Measurements from ENCODE around the gene PELO.

PELO gene

DNA sequence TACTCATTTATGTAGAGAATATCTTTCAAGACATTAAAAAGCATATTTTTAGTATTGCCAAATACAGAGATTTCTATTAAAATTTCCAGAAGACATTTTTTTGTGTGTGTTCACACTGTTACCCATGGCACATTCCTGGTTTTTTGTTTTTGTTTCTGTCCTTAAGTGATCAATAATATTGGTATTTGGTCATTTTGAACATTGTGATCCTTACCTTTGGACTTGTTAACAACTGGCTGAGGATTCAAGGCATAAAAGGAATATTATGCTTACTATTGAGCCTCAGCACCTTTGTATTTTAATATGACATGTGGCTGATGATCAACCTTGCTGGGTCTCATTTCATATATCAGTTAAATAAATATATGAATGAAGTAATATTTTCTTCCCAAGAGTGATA lies 41.9 kb downstream of the PELO start:
- no peak for DNase-seq (ENCODE audit: low spot score)

DNA sequence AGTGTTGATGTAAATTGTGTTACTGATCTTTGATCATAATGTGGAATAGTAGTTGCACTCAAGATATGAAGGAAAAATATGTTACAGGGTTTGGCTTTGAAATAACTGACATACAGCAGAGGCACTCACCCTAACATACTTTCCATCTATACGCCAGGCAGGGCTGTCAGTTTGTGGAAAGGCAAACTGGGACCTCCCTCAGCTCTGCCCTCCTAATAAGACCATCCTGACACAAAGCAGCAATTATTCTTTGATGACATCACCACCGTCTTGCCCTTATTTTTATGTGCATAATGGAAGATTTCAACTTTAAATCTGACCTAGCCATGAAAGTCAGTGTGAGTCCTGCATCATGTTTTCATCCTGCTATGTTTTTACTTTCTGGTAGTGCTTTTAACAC lies 42.9 kb downstream of the PELO start:
- DNase-seq (ENCODE audit: low spot score) = no peak

DNA sequence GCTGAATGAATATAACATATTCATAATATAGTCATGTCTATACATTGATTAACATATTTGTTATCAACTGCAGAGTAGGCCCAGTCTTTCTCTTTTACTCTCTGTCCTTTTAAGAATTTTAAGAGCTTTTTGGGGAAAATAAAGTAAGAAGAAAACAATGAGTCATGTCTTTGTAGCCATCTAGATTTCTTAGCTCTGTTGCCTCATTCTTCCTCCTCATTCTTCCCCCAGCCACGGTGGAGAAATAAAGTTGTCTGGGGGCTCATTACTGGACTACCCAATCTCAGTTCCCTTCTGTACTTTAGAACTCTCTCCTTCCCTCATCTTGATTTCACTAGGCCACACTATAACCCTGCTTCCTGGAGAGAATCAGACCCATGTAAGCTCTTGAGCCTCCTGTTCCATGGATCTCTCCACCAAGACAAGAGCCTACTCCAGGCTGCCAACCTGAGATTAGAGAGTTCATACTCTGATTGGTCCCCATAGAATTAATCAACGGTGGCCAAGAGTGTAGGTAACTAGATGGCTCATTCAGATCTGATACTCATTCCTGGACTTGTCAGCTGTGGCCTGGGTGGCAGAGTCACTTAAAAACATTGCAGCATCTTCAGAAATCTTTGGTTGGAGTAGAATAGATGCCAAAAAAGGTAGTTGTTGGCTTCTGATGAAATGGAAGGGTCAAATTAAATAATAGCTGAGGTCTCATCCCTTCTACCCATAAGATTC lies 44.2 kb downstream of the PELO start:
- no peak for DNase-seq (ENCODE audit: low spot score)

DNA sequence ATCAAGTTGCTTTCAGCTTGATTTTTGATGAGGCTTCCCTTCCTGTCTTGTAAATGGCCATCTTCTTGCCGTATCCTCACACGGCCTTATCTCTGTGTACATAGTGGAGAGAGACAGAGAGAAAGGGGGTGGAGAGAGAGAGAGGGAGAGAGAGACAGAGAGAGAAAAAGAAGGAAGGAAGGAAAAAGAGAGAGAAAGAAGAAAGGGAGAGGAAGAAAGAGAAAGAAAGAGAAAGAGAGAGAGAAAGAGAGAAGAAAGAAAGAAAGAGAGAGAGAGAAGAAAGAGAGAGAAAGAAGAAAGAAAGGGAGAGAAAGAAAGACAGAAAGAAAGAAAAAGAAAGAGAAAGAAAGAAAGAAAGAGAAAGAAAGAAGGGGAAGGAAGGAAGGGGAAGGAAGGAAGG lies 46.6 kb downstream of the PELO start:
- DNase-seq (ENCODE audit: low spot score) = no peak

DNA sequence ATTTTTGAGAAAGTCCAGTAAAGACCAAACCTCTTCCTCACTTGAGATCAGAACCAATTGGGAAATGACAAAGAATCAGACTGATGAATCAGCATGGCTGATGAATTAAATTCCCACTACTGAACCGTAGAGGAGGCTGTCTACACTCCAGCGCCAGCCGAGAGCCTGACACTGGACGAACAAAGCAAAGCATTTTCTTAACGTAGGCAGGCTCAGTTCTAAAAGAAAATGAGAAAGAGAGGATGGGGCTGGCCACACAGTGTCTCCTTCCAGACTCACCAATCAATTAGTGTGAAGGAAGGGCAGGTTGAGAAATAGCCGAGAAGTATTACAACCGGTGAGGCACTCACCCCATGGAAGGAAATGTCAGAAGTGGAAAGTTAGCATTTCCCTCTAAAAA lies 49.4 kb downstream of the PELO start:
- DNase-seq (ENCODE audit: low spot score) = no peak
